Astrocyte of the hippocampus (primary cell): ENCODE data around the gene TMEM131.
"Not testable (repeated sequence)": the region's sequence is repeated elsewhere in the genome, so short reads cannot be mapped to it uniquely, and the experiment has no call there.

Experiments
- DNase-seq: peaks from one replicate; pipeline ENCODE4 v3.0.0; 2011; ENCODE audit warnings: low read depth, low spot score

TMEM131 gene

DNA sequence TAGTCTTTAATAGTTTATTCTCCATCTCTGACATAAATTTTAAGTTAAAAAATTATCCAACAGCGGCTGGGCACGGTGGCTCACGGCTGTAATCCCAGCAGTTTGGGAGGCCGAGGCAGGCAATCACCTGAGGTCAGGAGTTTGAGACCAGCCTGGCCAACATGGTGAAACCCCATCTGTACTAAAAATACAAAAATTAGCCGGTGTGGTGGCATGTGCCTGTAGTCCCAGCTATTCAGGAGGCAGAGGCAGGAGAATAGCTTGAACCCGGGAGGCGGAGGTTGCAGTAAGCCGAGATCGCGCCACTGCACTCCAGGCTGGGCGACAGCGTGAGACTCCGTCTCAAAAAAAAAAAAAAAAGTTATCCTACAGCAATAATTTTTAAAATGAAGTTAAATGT, 39.0 kb downstream of the TMEM131 start:
- not testable (repeated sequence) for DNase-seq

DNA sequence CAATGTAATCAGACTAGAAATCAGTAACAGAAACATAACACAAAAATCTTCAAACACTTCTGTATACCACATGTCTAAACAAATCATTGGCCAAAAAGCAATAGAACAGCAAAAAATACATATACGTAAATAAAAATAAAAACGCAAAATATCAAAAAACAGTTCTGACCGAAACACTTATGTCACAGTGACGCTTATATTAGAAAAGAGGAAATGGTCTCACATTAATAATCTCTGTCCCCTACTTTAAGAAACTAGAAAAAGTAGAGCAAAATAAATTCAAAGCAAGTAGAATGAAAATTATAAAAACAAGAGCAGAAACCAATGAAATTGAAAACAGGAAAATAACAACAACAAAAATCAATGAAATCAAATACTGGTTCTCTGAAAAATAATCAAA, 41.9 kb downstream of the TMEM131 start:
- DNase-seq: no peak

DNA sequence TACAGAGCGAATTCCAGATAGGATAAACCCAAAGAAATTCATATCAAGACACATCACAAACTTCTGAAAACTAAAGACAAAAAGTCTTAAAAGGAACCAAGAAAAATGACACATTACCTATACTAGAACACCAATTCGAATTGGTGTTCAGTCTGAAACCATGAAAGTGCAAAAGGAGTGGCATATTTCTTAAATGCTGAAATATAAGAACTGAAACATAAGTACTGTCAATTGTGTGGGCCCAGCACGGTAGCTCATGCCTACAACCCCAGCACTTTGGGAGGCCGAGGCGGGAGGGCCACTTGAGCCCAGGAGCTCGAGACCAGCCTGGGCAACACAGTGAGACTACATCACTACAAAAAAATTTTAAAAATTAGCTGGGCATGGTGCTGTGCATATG, 43.4 kb downstream of the TMEM131 start:
- DNase-seq: no peak

DNA sequence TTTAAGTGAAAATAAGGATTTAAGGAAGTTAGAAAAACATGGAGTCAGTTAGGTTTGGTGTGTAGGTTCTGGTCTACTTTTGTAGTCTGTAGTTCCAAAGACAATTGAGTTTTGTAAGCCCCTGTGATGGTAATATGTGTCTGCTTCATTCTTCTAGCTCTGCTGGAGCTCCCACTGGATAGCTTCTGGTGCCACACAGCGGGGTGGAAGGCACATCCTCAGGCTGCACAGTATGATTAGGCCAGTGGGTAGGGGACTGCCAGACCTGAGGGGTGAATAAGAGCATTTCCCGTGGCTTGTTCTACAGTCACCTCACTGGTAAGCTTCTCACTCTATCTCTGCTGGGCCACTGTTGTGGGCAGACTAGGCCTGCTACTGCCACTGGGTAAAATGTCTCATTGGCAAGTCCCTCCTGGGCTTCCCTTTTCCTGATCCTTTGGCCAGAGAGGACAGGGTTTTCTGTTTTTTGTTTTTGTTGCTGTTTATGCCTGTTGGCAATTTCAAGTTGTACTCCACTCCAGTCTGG, 44.5 kb downstream of the TMEM131 start:
- DNase-seq: peak; percentile 44

DNA sequence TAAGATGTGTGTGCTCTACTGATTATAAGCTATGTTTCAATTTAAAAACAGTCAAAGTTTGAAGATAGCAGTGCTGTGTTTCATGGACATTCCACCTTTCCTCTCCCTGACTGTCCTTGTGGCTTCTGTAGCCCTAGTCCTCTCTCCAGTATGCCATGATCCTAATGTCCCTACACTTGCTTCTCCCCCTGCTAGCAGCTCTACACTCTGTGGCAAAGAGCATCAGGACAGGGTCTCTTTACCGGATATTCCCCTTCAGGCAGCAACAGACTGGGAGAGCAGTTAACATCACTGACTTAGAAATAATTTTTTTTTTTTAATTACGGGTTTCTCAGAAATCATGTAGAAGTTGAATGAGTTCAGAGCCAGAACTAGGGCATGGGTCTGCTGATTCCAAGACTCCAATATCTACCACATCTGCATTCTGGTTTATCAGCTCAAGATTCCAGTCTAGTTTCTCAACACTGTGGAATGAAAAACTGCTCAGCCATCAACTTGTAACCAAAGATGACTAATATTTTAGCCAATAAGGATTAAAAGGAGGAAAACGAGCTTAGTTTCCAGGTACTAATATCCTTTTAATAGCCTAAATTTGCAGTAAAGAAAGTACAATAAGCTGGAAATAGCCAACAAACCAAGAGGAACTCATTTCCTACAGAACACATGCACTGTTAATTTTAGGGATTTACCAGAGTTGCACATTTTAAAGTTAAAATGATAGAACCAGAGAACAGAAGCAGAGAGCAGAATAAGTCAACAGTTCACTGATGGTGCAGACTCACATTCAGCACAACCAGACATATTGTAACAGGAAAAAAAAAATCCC, 45.2 kb downstream of the TMEM131 start:
- DNase-seq: peak; percentile 86

DNA sequence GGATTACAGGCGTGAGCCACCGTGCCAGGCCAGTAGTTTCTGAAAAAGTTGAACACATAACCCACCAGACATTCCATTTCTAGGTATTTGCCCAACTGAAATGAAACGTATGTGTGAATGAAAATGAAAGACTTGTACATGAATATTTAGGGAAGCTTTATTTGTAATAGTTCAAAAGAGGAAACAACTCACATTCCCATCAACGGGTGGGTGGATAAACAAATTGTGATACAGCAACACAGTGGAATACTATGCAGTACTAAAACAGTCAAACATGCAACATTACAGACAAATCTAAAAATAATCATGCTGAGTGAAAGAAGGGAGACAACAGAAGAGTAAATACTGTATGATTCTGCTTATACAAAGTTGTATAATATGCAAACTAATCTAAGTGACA, 46.8 kb downstream of the TMEM131 start:
- no peak for DNase-seq

DNA sequence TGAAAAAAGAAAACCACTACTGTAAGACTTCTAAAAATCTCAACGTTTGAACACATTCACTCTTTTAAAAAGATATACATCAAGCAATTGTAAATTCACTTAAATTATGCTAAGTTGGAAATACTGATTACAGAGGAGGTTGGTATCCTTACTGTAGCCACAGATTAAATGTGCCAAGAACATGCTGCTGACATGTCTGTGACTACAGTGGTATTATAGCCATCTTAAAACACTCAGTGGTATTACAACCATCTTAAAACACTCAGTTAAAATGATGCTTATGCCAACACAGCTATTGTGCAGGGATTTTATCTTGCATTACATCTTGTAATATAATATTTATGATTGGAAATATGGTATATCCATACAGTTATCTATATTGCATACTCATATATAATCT, 50.0 kb downstream of the TMEM131 start:
- DNase-seq: no peak

DNA sequence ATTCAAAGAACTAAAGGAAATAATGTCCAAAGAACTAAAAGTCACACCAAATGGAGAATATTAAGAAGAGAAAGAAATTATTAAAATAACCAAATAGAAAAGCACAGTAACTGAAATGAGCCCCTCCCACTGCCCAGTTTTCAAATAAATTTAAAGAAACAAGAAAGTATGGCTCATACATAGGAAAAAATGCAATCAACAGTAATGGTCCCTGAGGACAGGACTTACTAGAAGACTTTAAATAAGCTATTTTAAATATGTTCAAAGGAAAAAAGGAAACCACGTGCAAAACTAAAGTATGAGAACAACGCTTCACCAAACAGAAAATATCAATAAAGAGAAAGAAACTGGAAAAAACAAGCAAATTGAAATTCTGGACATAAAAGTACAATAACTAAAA, 58.9 kb downstream of the TMEM131 start:
- DNase-seq: no peak

DNA sequence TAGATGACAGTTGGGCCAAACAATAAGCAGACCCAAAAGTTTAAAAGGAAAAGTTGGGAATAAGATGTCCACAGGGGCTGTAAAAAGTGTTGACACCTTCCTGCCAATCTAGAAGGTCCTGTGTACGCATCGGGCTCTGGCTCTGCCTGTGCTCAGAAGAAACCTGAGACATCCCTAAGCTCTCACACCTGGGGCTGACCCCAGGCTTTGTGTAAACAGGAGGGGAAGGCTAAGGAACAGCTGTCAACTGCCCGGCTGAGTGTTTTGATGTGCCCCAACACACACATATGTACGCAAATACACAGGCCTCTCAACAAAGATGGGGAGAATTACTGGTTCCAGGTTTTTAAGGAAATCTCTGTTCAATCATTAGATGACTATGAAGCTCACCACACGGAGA, 59.5 kb downstream of the TMEM131 start:
- peak; percentile 11 for DNase-seq

DNA sequence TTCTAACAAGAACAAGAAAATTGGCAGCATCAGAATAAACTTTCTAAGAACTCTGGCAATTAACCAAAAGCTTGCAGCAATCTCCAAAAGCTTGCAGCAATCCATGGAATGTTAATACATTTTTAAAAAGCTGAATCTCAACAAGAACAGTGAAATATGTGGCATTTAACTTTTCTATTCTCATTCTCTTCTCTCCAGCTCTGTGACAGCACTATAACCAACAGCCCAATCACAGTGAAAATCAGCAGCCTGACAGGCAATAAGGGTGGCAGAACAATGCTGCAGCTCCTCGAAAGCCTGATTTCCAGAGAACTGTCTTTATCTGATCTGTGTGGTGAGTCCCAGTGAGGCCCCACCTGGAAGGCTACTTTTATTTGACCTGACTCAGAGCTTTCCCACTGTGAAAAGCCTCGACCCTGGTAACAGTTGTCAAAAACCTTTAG, 60.0 kb downstream of the TMEM131 start:
- peak; percentile 56 for DNase-seq

DNA sequence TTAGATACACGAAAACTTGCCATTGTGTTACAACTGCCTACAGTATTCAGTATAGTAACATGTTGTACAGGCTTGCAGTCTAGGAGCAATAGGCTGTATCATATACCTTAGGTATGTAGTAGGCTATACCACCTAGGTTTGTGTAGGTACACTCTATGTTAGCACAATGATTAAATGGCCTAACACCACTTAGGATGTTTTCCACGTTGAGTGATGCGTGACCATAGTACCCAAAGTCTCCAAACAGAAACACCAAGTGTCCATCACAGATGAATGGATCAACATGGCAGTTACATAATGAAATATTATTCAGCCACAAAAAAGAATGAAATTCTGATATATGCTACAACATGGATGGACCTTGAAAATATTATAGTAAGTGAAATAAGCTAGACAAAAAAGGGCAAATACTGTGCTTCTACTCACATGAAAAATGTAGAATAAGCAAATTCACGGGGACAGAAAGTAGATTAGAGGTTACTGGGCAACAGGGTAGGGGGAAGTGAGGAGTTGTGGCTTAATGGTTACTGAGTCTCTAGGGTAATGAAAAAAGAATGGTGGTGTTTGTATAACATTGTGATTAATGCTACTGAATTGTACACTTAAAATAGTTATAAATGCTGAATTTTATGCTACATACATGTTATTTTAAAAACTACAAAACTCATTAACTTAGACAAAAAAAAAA, 62.6 kb downstream of the TMEM131 start:
- DNase-seq: no peak

DNA sequence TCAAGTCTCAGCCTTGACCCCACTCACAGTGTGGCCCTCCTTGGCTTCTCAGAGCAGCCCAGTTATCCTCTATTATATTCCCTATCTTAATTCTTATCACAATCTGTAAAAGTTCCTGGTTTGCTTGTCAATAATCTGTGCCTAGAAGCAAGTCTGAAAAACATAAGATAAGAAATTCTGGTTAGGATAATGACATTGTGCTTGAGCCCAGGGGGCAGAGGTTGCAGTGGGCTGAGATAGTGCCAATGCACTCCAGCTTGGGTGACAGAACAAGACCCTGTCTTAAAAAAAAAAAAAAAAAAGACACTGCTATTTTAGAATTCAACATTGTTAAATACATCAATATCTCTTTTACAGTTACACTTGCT, 63.9 kb downstream of the TMEM131 start:
- DNase-seq: no peak

DNA sequence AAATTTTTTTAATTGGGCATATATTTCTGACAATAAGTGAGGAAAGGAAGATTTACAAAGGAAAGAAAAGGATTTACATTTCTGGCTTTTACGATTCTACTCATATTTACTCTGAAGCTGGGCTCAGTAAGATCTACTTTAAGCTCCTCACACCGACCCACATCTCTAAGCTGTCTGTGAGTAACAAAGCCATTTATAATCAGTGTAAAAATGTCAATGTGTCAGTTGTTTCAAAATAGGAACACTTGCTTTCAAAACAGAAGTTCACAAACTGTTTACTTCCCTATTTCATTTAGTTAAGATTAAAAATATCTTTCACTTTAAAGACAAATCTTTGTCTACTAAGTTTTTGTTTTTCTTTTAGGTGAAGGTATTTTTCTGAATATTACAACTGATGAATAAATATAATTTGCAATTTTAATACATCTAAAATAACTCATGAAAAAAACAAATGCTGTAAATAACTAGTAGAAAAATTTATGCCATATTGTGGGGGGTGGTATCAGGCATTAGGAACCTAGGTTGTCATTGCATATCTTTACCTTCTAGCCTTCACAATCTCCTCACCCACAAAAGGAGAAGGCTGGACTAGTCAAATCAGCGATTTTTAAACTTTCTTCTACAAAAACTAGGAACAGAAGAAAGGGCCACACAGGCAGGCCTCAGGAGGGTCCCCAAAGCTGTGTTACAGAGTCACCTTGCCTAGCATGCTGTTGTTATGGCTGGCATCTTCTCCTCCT, 64.5 kb downstream of the TMEM131 start:
- no peak for DNase-seq

DNA sequence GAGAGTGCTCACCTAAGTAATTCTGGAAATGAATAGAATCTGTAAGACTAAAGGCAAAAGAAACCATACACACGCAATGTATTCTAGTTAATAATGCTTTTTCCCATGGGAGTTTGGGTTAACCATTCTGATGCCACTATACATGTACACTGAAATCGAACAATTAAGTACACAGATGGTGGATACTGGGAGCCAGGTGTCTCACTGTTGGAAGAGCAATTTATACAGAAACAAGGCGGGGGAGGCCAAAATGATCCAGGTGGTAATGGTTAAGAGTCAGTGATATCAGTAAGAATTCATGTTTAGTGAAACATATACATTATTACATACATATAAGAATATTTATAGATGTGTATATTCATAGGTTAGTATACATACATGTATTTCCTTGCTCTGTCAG, 67.2 kb downstream of the TMEM131 start:
- no peak for DNase-seq

DNA sequence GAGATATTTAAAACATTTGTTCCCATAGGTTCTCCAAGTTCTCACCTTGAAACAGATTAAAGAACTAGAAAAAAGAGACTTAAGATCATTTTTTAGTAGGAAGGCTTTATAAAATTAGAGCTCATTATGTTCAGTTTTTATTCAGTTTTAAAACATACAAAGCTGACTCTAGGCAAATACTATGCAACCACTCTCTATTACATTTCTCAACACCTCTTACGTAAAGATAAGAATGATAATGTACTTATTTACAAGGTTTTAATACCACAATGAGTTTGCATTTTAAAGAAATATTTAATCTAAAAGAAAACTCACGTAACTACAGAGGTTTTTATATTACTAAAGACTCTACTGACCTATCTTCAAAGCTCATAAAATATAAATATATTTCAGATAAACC, 68.8 kb downstream of the TMEM131 start:
- DNase-seq: no peak

DNA sequence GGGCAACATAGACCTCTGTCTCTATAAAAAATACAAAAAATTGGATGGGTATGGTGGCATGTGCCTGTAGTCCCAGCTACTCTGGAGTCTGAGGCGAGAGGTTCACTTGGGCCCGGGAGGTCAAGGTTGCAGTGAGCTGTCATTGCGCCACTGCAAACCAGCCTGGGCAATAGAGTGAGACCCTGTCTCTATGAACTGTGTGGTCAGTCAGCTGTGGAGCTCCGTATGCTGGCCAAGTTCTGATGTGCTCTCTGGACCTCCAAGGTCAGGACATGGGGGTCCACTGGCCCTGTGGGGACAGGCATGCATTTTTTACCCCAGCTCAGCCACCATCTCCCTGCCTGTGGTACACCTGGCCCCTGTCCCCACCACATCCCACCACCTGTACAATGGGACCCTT, 71.6 kb downstream of the TMEM131 start:
- DNase-seq: no peak

DNA sequence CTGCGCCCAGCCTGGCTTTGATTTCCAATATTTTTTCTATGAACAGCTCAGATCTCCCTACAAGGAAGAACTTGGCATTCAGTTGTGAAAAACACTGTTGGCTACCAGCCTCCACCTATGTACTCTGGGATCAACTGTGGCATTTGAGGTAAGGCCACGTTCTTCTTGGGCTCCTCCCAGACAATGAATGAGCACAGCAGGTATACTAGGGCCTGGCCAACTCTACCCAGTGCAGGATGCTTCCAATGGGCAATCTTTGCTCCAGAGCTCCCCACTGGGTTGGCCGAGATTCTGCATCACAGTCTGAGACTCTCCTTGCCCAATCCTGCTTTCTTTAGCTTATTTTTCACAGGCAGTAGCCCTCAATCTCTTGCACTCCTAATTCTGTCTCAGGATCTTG, 75.9 kb downstream of the TMEM131 start:
- DNase-seq: no peak

DNA sequence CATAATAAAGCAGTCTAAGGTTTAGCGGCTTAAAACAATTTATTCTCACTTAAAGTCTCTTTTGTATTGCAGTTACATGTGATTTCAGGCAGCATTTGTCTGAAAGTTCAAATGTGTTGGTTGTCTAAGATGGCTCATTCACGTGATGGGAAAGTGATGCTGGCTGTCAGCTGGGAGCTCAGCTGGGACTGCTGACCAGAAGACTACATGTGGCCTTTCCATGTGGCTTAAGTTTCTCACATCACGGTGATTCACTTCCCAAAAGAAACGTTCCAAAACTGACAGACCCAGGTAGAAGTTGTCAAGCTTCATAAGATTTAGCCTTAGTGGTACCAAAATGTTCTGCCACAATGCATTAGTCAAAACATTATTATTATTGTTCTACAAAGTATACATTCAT, 76.9 kb downstream of the TMEM131 start:
- DNase-seq: no peak

DNA sequence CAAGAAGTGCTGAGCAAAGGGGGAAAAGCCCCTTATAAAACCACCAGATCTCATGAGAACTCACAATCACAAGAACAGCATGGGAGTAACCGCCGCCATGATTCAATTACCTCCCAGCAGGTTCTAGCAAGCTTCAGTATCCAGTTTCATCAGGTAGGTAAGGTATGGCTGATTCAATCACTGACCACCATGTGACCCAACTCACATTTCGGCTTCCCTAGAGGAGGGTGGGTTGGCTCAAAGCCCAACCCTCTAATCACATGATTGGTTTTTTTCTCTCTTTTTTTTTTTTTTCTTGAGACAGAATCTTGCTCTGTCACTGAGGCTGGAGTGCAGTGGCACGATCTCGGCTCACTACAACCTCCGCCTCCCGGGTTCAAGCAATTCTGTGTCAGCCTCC, 78.1 kb downstream of the TMEM131 start:
- not testable (repeated sequence) for DNase-seq

DNA sequence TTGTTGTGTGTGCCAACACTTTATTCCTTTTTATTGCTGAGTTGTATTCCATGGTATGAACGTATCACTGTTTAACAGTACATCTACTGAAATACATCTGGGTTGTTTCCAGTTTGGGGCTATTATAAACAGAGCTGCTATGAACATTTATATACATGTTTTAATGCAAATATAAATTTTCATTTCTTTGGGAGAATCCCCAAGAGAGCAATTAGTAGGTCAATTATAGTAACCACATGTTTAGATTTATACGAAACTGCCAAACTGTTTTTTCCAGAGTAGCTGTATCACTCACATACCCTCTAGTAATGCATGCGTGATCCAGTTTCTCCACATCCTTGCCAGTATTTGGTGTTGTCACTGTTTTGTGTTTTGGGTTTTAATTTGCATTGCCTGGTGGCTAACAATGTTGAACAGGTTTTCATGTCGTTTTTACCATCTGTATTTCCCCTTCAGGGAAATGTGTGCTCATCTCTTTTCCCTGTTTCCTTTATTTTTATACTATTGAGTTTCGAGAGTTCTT, 81.0 kb downstream of the TMEM131 start:
- no peak for DNase-seq

DNA sequence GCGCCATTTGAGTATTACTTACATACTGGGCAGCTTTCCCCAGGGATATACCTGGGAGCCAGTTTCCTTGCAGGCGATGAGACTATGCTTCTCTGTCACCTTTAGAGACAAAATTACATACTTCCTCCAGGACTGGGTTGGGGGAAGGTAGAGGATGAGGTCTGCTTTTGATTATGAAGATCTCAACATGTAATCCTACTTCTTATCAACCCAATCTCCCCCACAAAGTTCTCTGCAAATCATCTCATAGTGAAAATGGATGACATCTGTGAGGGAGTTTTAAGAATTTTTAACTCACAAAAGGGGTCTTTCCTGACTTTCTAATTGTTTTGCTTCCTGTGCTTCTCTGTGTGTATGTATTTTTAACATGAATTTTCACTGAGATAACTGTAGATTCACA, 81.9 kb downstream of the TMEM131 start:
- DNase-seq: no peak

DNA sequence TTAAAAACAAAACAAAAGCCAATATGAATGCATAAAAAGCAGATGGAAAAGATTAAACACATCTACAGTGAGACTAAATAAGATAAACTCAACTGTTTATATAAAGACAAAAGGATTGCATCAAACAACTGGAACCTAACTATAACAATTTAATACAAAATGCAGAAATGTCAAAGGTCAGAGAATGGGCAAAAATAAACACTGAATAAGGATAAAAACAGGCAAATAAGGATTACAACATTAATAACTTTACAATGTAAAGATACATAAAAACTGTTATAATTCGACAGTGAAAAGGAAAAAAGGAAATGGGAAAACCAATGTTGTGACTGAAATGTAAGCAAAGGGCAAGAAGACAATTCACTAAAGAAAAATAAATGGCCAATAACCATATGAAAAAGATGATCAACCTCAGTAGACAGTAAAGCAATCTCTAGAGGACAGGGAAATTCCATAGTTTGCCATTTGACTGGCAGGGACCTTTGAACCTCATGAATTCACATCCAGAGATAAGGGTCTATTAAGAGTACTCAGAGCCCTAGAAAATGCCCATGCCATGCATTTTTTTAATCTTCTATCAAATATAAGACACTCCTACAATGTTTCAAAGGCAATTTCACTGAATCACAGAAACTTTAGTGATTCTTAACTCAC, 83.7 kb downstream of the TMEM131 start:
- no peak for DNase-seq
